Uterus (tissue), 4 donors: ENCODE results near the gene YBEY. TPM values are rescaled to one million over a fixed set of nuclear protein-coding genes. Genes with fewer than 3 reads are reported as not detected.
"Not testable (repeated sequence)": the region's sequence is repeated elsewhere in the genome, so short reads cannot be mapped to it uniquely, and the experiment has no call there.

Source experiments
- DNase-seq, 2 donors: peaks; one replicate each; pipeline ENCODE4 v3.0.0-alpha.2; 2019 to 2020
- H3K27ac ChIP-seq, 2 donors: fragments of 200-600 bp; sonication (generic); 1 replicate in 1 of 2; 2 replicates in 1 of 2; pipeline ENCODE4 v1.5.1; 2016 to 2018
- H3K27me3 ChIP-seq, 2 donors: fragments of 200-600 bp; sonication (generic); one replicate each; pipeline ENCODE4 v1.5.1; 2018 to 2019; ENCODE audit warnings: control low read depth in 1 of 2
- H3K36me3 ChIP-seq, 2 donors: fragments of 200-600 bp; sonication (generic); one replicate each; pipeline ENCODE4 v1.5.1; 2019; ENCODE audit warnings: control low read depth in 1 of 2
- H3K4me1 ChIP-seq, 2 donors: fragments of 200-600 bp; sonication (generic); one replicate each; pipeline ENCODE4 v1.5.1; 2018 to 2019; ENCODE audit warnings: control low read depth in 1 of 2
- H3K4me3 ChIP-seq, 2 donors: fragments of 200-600 bp; sonication (generic); 1 replicate in 1 of 2; 2 replicates in 1 of 2; pipeline ENCODE4 v1.5.1; 2018 to 2019; ENCODE audit warnings: mild to moderate bottlenecking in 1 of 2
- H3K9me3 ChIP-seq, 2 donors: fragments of 200-600 bp; sonication (generic); one replicate each; pipeline ENCODE4 v1.5.1; 2019; ENCODE audit warnings: control low read depth in 1 of 2
- POLR2A ChIP-seq, 2 donors: fragments of 450-650 bp; IDR thresholded peaks; one replicate each; pipeline ENCODE4 v1.6.1; 2016; ENCODE audit warnings: antibody characterized with exemption in 2 of 2, mild to moderate bottlenecking in 1 of 2, moderate library complexity in 1 of 2
- intact Hi-C: fragments of 100-400 bp; cut with DNase I; formaldehyde crosslinking; loops from one replicate; pipeline ENCODE4 v1.15.1; 2023; ENCODE audit warnings: low total_unique reads
- total RNA-seq, 4 donors: library from RNA; depleted of rRNA in 3 of 4; stranded (reverse); fragments of >200 nt in 3 of 4; gene quantifications; one replicate each; pipeline versions ENCODE4 v1.1.0 to v1.2.4, GENCODE V29; 2014 to 2023
- TF ChIP-seq, protein P1 (sequence below), 4 experiments: fragments of 200-600 bp in 2 of 4; fragments of 450-650 bp in 2 of 4; sonication (generic) in 2 of 4; IDR thresholded peaks; one replicate each; pipeline ENCODE4 v1.5.1; 2016 to 2019; ENCODE audit warnings: antibody characterized with exemption in 4 of 4, mild to moderate bottlenecking in 2 of 4, moderate library complexity in 1 of 4
- donor health status: DM: yes; HTN: yes; CAD: no.

The YBEY gene
- total RNA-seq, 4 donors from 2014 or later, result 2.9 to 78.6 (median 13.0) TPM

DNA sequence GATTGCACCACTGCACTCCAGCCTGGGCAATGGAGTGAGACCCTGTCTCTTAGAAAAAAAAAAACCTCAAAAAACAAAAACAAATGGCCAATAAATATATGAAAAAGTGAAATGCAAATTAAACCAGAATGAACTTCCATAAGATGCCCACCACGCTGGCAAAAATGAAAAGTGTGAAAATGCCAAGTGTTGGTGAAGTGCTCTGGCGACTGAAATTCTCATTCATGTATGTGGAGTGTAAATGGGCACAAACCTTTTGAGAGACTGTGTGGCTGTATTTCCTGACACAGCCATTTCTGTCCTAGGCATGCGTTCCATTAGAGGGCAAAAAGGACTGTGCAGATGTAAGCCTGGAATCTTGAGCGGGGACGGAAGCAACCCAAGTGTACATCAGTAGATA lies 18.3 kb downstream of the YBEY start:
- no peaks in the 10 kb centered on the region for H3K27me3 ChIP-seq
- H3K27ac ChIP-seq, result no peak overlapping the region
- no peak for DNase-seq
- intact Hi-C loops, result no loop called here
- no peaks in the 10 kb centered on the region for H3K9me3 ChIP-seq
- no peaks in the 10 kb centered on the region for H3K4me1 ChIP-seq
- H3K36me3 ChIP-seq, result no peaks in the 10 kb centered on the region
- TF ChIP-seq, protein P1, sequence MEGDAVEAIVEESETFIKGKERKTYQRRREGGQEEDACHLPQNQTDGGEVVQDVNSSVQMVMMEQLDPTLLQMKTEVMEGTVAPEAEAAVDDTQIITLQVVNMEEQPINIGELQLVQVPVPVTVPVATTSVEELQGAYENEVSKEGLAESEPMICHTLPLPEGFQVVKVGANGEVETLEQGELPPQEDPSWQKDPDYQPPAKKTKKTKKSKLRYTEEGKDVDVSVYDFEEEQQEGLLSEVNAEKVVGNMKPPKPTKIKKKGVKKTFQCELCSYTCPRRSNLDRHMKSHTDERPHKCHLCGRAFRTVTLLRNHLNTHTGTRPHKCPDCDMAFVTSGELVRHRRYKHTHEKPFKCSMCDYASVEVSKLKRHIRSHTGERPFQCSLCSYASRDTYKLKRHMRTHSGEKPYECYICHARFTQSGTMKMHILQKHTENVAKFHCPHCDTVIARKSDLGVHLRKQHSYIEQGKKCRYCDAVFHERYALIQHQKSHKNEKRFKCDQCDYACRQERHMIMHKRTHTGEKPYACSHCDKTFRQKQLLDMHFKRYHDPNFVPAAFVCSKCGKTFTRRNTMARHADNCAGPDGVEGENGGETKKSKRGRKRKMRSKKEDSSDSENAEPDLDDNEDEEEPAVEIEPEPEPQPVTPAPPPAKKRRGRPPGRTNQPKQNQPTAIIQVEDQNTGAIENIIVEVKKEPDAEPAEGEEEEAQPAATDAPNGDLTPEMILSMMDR (IDR thresholded peaks at IDR 0.05), result no peak
- no peak for TF ChIP-seq POLR2A (IDR thresholded peaks at IDR 0.05)
- no peak overlapping the region for H3K4me3 ChIP-seq

DNA sequence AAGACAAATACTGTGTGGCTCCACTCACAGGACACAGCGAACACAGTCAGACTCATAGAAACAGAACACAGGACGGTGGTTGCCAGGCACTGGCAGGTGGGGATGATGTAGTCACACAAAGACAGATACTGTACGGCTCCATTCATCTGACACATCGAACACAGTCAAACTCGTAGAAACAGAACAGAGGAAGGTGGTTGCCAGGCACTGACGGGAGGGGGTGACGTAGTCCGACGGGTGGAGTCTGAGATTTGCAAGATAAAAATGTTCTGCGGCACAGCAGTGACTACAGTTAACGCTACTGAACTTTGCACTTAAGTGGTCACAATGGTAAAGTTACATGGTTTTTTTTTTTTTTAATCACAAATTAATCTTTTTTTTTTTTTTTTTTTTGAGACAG lies 18.8 kb downstream of the YBEY start:
- no peak for TF ChIP-seq POLR2A (IDR thresholded peaks at IDR 0.05)
- TF ChIP-seq, protein P1 (IDR thresholded peaks at IDR 0.05), result no peak
- intact Hi-C loops, result no loop called here
- H3K27me3 ChIP-seq, result no peaks in the 10 kb centered on the region
- H3K4me3 ChIP-seq, result no peak overlapping the region
- H3K27ac ChIP-seq, result no peak overlapping the region
- DNase-seq, result no peak
- no peaks in the 10 kb centered on the region for H3K9me3 ChIP-seq
- H3K4me1 ChIP-seq, result no peaks in the 10 kb centered on the region
- no peaks in the 10 kb centered on the region for H3K36me3 ChIP-seq

GRCh38 chr21:46307625-46308024 lies 21.5 kb downstream of the YBEY start:
- Histone ChIP-seq H3K27ac (no peak overlapping the region), H3K4me3 (no peak overlapping the region), H3K27me3 (no peaks in the 10 kb centered on the region), H3K4me1 (no peaks in the 10 kb centered on the region), H3K9me3 (no peaks in the 10 kb centered on the region), H3K36me3 (no peaks in the 10 kb centered on the region)
- intact Hi-C loops, result no loop called here
- DNase-seq, result no peak
- no peak for TF ChIP-seq POLR2A (IDR thresholded peaks at IDR 0.05)
- TF ChIP-seq, protein P1 (IDR thresholded peaks at IDR 0.05), result no peak

GRCh38 chr21:46308431-46308830 lies 22.3 kb downstream of the YBEY start:
- Histone ChIP-seq H3K27me3 (no peaks in the 10 kb centered on the region), H3K4me3 (no peak overlapping the region), H3K36me3 (no peaks in the 10 kb centered on the region), H3K4me1 (no peaks in the 10 kb centered on the region), H3K9me3 (no peaks in the 10 kb centered on the region), H3K27ac (no peak overlapping the region)
- no peak for DNase-seq
- intact Hi-C loops, result no loop called here
- TF ChIP-seq, protein P1 (IDR thresholded peaks at IDR 0.05), result no peak
- TF ChIP-seq POLR2A (IDR thresholded peaks at IDR 0.05), result no peak

GRCh38 chr21:46310260-46310659 lies 24.1 kb downstream of the YBEY start:
- H3K36me3 ChIP-seq, H3K9me3 ChIP-seq, H3K4me1 ChIP-seq, H3K27ac ChIP-seq, H3K27me3 ChIP-seq, intact Hi-C loops, H3K4me3 ChIP-seq, DNase-seq: not testable (repeated sequence)

GRCh38 chr21:46311568-46311967 lies 25.4 kb downstream of the YBEY start:
- no peaks in the 10 kb centered on the region for H3K27me3 ChIP-seq
- TF ChIP-seq, protein P1 (IDR thresholded peaks at IDR 0.05), result no peak
- TF ChIP-seq POLR2A (IDR thresholded peaks at IDR 0.05), result no peak
- intact Hi-C loops, result no loop called here
- DNase-seq, result no peak
- H3K9me3 ChIP-seq, result no peaks in the 10 kb centered on the region
- H3K4me3 ChIP-seq, result no peak overlapping the region
- H3K4me1 ChIP-seq, result no peaks in the 10 kb centered on the region
- H3K27ac ChIP-seq, result no peak overlapping the region
- H3K36me3 ChIP-seq, result no peaks in the 10 kb centered on the region
